ENCODE data around the gene ESPL1. TPM values are rescaled to one million over a fixed set of nuclear protein-coding genes. Genes with fewer than 3 reads are reported as not detected.

The ESPL1 gene
- total RNA-seq, 1 experiment from 2014 or later = 31.6 TPM

- no peak for DNase-seq
- peak overlapping the region; percentile 34 for H3K4me2 ChIP-seq (ENCODE audit: low read length)
- H3K27me3 ChIP-seq (ENCODE audit: low read length) = no peaks in the 10 kb centered on the region
- no TSS peak for BruUV-seq (replicated peaks)
- peak overlapping the region; percentile 67 for H3K9ac ChIP-seq (ENCODE audit: low read length)
- H3K79me2 ChIP-seq (ENCODE audit: low read length) = peaks cover 3% of the 10 kb centered on the region
- no peak for ATAC-seq
- no peaks in the 10 kb centered on the region for H4K20me1 ChIP-seq (ENCODE audit: low read length)
- no peaks in the 10 kb centered on the region for H3K9me2 ChIP-seq (replicated peaks; ENCODE audit: low read length)
- no peaks in the 10 kb centered on the region for H3K9me3 ChIP-seq (ENCODE audit: low read length)
- POLR2A ChIA-PET (ENCODE audit: unreplicated experiment) = no interaction called here
- no peak overlapping the region for H3K4me3 ChIP-seq (ENCODE audit: low read length)
- CTCF ChIA-PET = interaction anchor here (0.6 to 1.9 kb wide), 2 partner anchors 31 to 47 kb away, joined by 3 to 7 read pairs; partner anchors contain the start of gene AAAS
- intact Hi-C loops (cut with micrococcal nuclease) = no loop called here
- H3K36me3 ChIP-seq (ENCODE audit: low read depth, low read length) = peaks cover 32% of the 10 kb centered on the region
- TF ChIP-seq EZH2phosphoT487 (IDR thresholded peaks at IDR 0.05; ENCODE audit: borderline replicate concordance, low read length) = no peak
- no peak overlapping the region for H2AFZ ChIP-seq (ENCODE audit: low read length)
- H3K4me1 ChIP-seq (ENCODE audit: insufficient read depth, low read length) = peaks cover 33% of the 10 kb centered on the region
- no peaks in the 10 kb centered on the region for H3F3A ChIP-seq (ENCODE audit: low read length, unreplicated experiment)
- H3K27ac ChIP-seq (ENCODE audit: low read length) = peak overlapping the region; percentile 89
These were observed 22.6 kb downstream of the ESPL1 start for GRCh38 chr12:53290661-53291060.

GRCh38 chr12:53292426-53292825, 24.3 kb downstream of the ESPL1 start:
- Histone ChIP-seq H3K27ac (ENCODE audit: low read length) (no peak overlapping the region), H3K4me3 (ENCODE audit: low read length) (no peak overlapping the region), H3K9me2 (replicated peaks; ENCODE audit: low read length) (no peaks in the 10 kb centered on the region), H3K36me3 (ENCODE audit: low read depth, low read length) (peaks cover 32% of the 10 kb centered on the region), H3K4me1 (ENCODE audit: insufficient read depth, low read length) (peaks cover 45% of the 10 kb centered on the region), H3F3A (ENCODE audit: low read length, unreplicated experiment) (peaks cover under 1% of the 10 kb centered on the region), H3K4me2 (ENCODE audit: low read length) (no peak overlapping the region), H3K9me3 (ENCODE audit: low read length) (no peaks in the 10 kb centered on the region), H3K79me2 (ENCODE audit: low read length) (peaks cover 21% of the 10 kb centered on the region), H2AFZ (ENCODE audit: low read length) (no peak overlapping the region), H3K27me3 (ENCODE audit: low read length) (no peaks in the 10 kb centered on the region), H3K9ac (ENCODE audit: low read length) (no peak overlapping the region), H4K20me1 (ENCODE audit: low read length) (no peaks in the 10 kb centered on the region)
- TF ChIP-seq CTCF (conservative IDR thresholded peaks at IDR 0.05; ENCODE audit: low read depth, low read length) (no peak), EZH2 (IDR thresholded peaks at IDR 0.05; ENCODE audit: low read length, unreplicated experiment) (no peak), EZH2phosphoT487 (IDR thresholded peaks at IDR 0.05; ENCODE audit: borderline replicate concordance, low read length) (no peak)
- ChIA-PET POLR2A (ENCODE audit: unreplicated experiment) (no interaction called here), CTCF (no interaction called here)
- intact Hi-C loops (cut with micrococcal nuclease) = no loop called here
- BruUV-seq (replicated peaks) = no TSS peak
- no peak for ATAC-seq
- DNase-seq = no peak

- peak within 1 kb of the TSS; percentile 98 for H3K27ac ChIP-seq (ENCODE audit: low read length)
- peaks cover 34% of the 10 kb centered on the region for H3K79me2 ChIP-seq (ENCODE audit: low read length)
- CTCF ChIA-PET = interaction anchor here (0.6 to 1.0 kb wide), 3 partner anchors 26 to 129 kb away, joined by 3 to 6 read pairs (median 4); partner anchors contain the start of gene AAAS
- H3F3A ChIP-seq (ENCODE audit: low read length, unreplicated experiment) = peaks cover 9% of the 10 kb centered on the region
- H3K9ac ChIP-seq (ENCODE audit: low read length) = peak within 1 kb of the TSS; percentile 94
- peak within 1 kb of the TSS; percentile 90 for H3K4me2 ChIP-seq (ENCODE audit: low read length)
- peaks cover 25% of the 10 kb centered on the region for H3K36me3 ChIP-seq (ENCODE audit: low read depth, low read length)
- POLR2A ChIA-PET (ENCODE audit: unreplicated experiment) = interaction anchor here (0.7 to 1.3 kb wide), 2 partner anchors 26 to 237 kb away, joined by 3 to 14 read pairs; partner anchors contain the start of gene AAAS
- ATAC-seq = peak; percentile 81
- no peaks in the 10 kb centered on the region for H3K27me3 ChIP-seq (ENCODE audit: low read length)
- no peaks in the 10 kb centered on the region for H4K20me1 ChIP-seq (ENCODE audit: low read length)
- peak; percentile 88 for DNase-seq
- BruUV-seq (replicated peaks) = TSS peak; percentile 40
- H3K9me3 ChIP-seq (ENCODE audit: low read length) = no peaks in the 10 kb centered on the region
- peak within 1 kb of the TSS; percentile 96 for H3K4me3 ChIP-seq (ENCODE audit: low read length)
- intact Hi-C loops (cut with micrococcal nuclease) = loop anchor here (1.0 to 2.0 kb wide), 2 partner anchors 26 to 74 kb away; partner anchors contain the start of gene AAAS
- no peaks in the 10 kb centered on the region for H3K9me2 ChIP-seq (replicated peaks; ENCODE audit: low read length)
- H3K4me1 ChIP-seq (ENCODE audit: insufficient read depth, low read length) = peaks cover 44% of the 10 kb centered on the region
- no peak for TF ChIP-seq EZH2phosphoT487 (IDR thresholded peaks at IDR 0.05; ENCODE audit: borderline replicate concordance, low read length)
- no peak for TF ChIP-seq EZH2 (IDR thresholded peaks at IDR 0.05; ENCODE audit: low read length, unreplicated experiment)
- TF ChIP-seq CTCF (conservative IDR thresholded peaks at IDR 0.05; ENCODE audit: low read depth, low read length) = no peak
- peak within 1 kb of the TSS; percentile 89 for H2AFZ ChIP-seq (ENCODE audit: low read length)
These were observed 27.2 kb downstream of the ESPL1 start, which contains the start of gene PFDN5 for GRCh38 chr12:53295070-53295890. Gene PFDN5 (plus strand): TSS chr12:53295542. CDS start chr12:53295568, 26 bp downstream.

Measured in PC-3 (cell line).